HCT116 (cell line): ENCODE data around the gene LBR.

ENCODE experiments used
- CBX3 ChIP-seq: IDR thresholded peaks from 2 replicates; pipeline ENCODE4 v1.6.1; 2012; ENCODE audit warnings: low read depth
- CTCF ChIP-seq, 3 experiments: fragments of 200-600 bp in 1 of 3; sonication (generic) in 1 of 3; IDR thresholded peaks in 2 of 3; conservative IDR thresholded peaks in 1 of 3; 2 replicates each; pipeline ENCODE4 v1.5.1; 2012 to 2017; ENCODE audit warnings: low read depth in 2 of 3, low read length in 2 of 3, antibody characterized with exemption in 1 of 3, borderline replicate concordance in 1 of 3, control low read depth in 1 of 3, mild to moderate bottlenecking in 1 of 3, mixed read lengths in 1 of 3, mixed run types in 1 of 3, moderate library complexity in 1 of 3; ENCODE audit not compliant: insufficient read depth in 1 of 3
- EGR1 ChIP-seq: IDR thresholded peaks from 2 replicates; pipeline ENCODE4 v1.6.1; 2012; ENCODE audit warnings: low read depth
- ELF1 ChIP-seq: IDR thresholded peaks from 2 replicates; pipeline ENCODE4 v1.6.1; 2012; ENCODE audit warnings: low read depth, borderline replicate concordance
- EZH2phosphoT487 ChIP-seq: fragments of 200-600 bp; IDR thresholded peaks from 2 replicates; pipeline ENCODE4 v1.6.1; 2018; ENCODE audit warnings: antibody characterized with exemption, borderline replicate concordance
- MAX ChIP-seq: IDR thresholded peaks from 2 replicates; pipeline ENCODE4 v1.6.1; 2012
- POLR2A ChIP-seq: IDR thresholded peaks from 2 replicates; pipeline ENCODE4 v1.7.0; 2011; ENCODE audit warnings: borderline replicate concordance; ENCODE audit not compliant: insufficient read depth, insufficient read length; ENCODE audit errors: extremely low read depth
- POLR2AphosphoS5 ChIP-seq: IDR thresholded peaks from 2 replicates; pipeline ENCODE4 v1.6.1; 2011; ENCODE audit warnings: mild to moderate bottlenecking, low read depth, low read length, moderate library complexity
- RAD21 ChIP-seq: IDR thresholded peaks from 2 replicates; pipeline ENCODE4 v1.6.1; 2012; ENCODE audit warnings: low read depth, mild to moderate bottlenecking
- SIN3A ChIP-seq: IDR thresholded peaks from 2 replicates; pipeline ENCODE4 v1.6.1; 2012; ENCODE audit warnings: low read depth
- TCF7L2 ChIP-seq: IDR thresholded peaks from 2 replicates; pipeline ENCODE4 v1.7.0; 2011; ENCODE audit warnings: borderline replicate concordance, inconsistent platforms; ENCODE audit not compliant: insufficient read depth, insufficient read length; ENCODE audit errors: extremely low read depth
- YY1 ChIP-seq: IDR thresholded peaks from 2 replicates; pipeline ENCODE4 v1.6.1; 2011; ENCODE audit warnings: low read length, low read depth, moderate library complexity, mild to moderate bottlenecking; ENCODE audit not compliant: insufficient replicate concordance; ENCODE audit errors: extremely low read depth
- ZFX ChIP-seq: fragments of 450-650 bp; IDR thresholded peaks from 2 replicates; pipeline ENCODE4 v1.6.1; 2017
- TF ChIP-seq, protein P1 (sequence below): IDR thresholded peaks from 2 replicates; pipeline ENCODE4 v1.6.1; 2012

- TF ChIP-seq RAD21 (no peak), CTCF (IDR thresholded peaks at IDR 0.05 in 2 of 3, conservative IDR thresholded peaks at IDR 0.05 in 1 of 3; ENCODE audit: borderline replicate concordance in 1 of 3, insufficient read depth in 1 of 3, low read depth in 2 of 3, low read length in 2 of 3) (no peak), YY1 (no peak), MAX (no peak), ELF1 (no peak), TCF7L2 (no peak), POLR2A (no peak), EGR1 (no peak), POLR2AphosphoS5 (no peak), ZFX (no peak), EZH2phosphoT487 (no peak), CBX3 (no peak), SIN3A (no peak)
- TF ChIP-seq, protein P1, sequence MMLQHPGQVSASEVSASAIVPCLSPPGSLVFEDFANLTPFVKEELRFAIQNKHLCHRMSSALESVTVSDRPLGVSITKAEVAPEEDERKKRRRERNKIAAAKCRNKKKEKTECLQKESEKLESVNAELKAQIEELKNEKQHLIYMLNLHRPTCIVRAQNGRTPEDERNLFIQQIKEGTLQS, result no peak
Measured at GRCh38 chr1:225435076-225435475, 7.2 kb upstream of the LBR start.
